ENCODE data around the gene AGRN. TPM values are rescaled to one million over a fixed set of nuclear protein-coding genes. Genes with fewer than 3 reads are reported as not detected.

The AGRN gene
- polyA plus RNA-seq, 3 donors, result 188 to 295 (median 282) TPM

- no peak for DNase-seq (ENCODE audit: extremely low read depth in 1 of 11, low read depth in 9 of 11, low spot score in 4 of 11)
Measured at GRCh38 chr1:1042835-1043234, 22.9 kb downstream of the AGRN start.

DNA sequence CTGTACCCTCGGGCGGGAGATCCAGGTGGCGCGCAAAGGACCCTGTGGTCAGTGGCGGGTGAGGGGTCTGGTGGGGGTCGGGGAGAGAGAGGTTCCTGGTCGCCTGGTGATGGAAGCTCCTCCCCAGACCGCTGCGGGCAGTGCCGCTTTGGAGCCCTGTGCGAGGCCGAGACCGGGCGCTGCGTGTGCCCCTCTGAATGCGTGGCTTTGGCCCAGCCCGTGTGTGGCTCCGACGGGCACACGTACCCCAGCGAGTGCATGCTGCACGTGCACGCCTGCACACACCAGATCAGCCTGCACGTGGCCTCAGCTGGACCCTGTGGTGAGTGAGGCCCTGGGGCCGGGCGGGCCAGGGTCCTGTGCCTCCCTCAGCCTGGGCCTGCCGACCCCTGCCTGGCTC, 23.5 kb downstream of the AGRN start:
- no peak for DNase-seq (ENCODE audit: extremely low read depth in 1 of 11, low read depth in 9 of 11, low spot score in 4 of 11)

DNA sequence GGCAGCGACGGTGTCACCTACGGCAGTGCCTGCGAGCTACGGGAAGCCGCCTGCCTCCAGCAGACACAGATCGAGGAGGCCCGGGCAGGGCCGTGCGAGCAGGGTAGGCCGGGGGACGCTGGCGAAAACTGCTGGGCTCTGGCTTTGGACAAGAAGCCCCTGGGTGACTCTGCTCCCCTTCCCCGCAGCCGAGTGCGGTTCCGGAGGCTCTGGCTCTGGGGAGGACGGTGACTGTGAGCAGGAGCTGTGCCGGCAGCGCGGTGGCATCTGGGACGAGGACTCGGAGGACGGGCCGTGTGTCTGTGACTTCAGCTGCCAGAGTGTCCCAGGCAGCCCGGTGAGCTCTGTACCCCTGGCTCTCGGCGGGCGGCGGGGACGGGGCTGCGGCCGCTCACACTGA, 24.0 kb downstream of the AGRN start:
- DNase-seq (ENCODE audit: extremely low read depth in 1 of 11, low read depth in 9 of 11, low spot score in 4 of 11), result no peak

DNA sequence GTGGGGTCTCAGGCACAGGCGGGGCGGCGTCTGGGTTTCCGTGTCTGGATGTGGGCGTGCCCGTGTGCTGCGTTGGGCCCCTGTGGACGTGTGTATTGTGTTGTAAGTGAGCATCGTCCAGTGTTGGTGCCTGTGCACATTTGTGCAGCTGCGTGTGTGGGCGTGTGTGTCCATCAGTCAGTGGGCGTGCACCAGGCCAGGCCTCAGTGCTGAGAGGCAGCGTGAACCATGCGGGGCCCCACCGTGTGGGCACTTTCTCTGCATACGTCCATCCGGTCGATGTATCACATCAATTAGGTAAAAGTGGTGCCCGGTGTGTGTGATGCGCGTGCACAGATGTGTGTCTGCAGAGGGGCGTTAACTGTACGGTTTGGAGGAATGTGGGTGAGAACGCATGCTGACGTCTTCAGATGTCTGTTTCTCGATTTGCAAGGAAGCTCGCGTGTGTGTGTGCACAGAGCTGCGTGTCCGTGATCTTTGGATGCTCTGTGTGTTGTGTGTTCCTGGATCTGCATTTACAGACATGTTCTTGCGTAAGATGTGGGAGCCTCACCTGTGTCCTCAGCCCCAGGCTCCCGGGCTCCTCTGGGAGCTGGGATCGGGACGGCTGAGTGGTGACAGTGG, 24.6 kb downstream of the AGRN start:
- DNase-seq (ENCODE audit: extremely low read depth in 1 of 11, low read depth in 9 of 11, low spot score in 4 of 11), result no peak

DNA sequence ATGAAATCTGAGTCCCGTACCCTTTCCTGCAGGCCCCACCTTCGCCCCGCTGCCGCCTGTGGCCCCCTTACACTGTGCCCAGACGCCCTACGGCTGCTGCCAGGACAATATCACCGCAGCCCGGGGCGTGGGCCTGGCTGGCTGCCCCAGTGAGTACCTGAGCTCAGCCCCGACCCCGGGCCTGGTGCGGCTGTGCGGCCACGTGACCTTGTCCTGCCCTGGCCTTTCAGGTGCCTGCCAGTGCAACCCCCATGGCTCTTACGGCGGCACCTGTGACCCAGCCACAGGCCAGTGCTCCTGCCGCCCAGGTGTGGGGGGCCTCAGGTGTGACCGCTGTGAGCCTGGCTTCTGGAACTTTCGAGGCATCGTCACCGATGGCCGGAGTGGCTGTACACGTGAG, 25.2 kb downstream of the AGRN start:
- no peak for DNase-seq (ENCODE audit: extremely low read depth in 1 of 11, low read depth in 9 of 11, low spot score in 4 of 11)

DNA sequence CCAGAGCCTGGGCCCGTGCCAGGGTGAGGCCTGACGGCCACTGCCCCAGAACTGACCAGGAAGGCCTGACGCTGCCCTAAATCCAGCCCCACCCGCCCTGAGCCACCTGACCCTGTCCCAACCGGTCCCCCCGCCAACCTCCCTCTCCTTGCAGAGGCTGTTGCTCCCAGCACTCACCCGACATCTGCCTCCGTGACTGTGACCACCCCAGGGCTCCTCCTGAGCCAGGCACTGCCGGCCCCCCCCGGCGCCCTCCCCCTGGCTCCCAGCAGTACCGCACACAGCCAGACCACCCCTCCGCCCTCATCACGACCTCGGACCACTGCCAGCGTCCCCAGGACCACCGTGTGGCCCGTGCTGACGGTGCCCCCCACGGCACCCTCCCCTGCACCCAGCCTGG, 26.3 kb downstream of the AGRN start:
- DNase-seq (ENCODE audit: extremely low read depth in 1 of 11, low read depth in 9 of 11, low spot score in 4 of 11), result no peak

GRCh38 chr1:1046767-1047166, 26.8 kb downstream of the AGRN start:
- no peak for DNase-seq (ENCODE audit: extremely low read depth in 1 of 11, low read depth in 9 of 11, low spot score in 4 of 11)

GRCh38 chr1:1047407-1047806, 27.5 kb downstream of the AGRN start:
- DNase-seq (ENCODE audit: extremely low read depth in 1 of 11, low read depth in 9 of 11, low spot score in 4 of 11), result no peak

DNA sequence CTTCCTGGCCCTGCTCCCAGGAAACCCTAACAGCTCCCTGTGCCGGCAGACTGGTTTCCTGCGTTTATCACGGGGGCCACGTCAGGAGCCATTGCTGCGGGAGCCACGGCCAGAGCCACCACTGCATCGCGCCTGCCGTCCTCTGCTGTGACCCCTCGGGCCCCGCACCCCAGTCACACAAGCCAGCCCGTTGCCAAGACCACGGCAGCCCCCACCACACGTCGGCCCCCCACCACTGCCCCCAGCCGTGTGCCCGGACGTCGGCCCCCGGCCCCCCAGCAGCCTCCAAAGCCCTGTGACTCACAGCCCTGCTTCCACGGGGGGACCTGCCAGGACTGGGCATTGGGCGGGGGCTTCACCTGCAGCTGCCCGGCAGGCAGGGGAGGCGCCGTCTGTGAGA, 28.0 kb downstream of the AGRN start:
- DNase-seq (ENCODE audit: extremely low read depth in 1 of 11, low read depth in 9 of 11, low spot score in 4 of 11), result no peak

DNA sequence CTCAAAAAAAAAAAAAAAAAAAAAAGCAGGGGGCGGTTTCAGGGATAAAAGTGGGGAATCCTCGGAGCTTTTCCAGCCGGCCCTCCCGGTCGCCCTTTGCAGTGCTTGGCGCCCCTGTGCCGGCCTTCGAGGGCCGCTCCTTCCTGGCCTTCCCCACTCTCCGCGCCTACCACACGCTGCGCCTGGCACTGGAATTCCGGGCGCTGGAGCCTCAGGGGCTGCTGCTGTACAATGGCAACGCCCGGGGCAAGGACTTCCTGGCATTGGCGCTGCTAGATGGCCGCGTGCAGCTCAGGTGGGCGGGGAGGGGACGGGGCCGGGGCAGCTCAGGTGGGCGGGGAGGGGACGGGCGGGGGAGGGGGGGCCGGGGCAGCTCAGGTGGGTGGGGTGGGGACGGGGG, 28.8 kb downstream of the AGRN start:
- DNase-seq (ENCODE audit: extremely low read depth in 1 of 11, low read depth in 9 of 11, low spot score in 4 of 11), result no peak

DNA sequence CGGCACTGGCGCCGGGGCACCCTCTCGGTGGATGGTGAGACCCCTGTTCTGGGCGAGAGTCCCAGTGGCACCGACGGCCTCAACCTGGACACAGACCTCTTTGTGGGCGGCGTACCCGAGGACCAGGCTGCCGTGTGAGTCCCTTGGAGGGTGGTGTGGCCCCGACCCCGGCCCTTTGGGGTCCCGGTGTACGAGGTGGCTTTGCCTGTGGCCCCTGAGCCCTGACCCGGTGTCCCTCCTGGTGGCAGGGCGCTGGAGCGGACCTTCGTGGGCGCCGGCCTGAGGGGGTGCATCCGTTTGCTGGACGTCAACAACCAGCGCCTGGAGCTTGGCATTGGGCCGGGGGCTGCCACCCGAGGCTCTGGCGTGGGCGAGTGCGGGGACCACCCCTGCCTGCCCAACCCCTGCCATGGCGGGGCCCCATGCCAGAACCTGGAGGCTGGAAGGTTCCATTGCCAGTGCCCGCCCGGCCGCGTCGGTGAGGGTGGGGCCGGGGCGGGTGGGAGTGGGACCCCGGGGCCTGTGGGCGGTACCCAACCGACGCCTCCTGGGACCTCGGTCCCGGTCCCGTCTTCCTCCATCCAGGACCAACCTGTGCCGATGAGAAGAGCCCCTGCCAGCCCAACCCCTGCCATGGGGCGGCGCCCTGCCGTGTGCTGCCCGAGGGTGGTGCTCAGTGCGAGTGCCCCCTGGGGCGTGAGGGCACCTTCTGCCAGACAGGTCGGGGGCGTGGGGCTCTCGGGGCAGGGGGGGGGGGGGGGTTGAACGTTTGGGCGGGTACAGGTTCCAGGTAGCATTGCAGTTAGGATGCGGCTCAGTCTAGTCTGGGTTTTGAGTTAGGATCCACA, 29.6 kb downstream of the AGRN start:
- DNase-seq (ENCODE audit: extremely low read depth in 1 of 11, low read depth in 9 of 11, low spot score in 4 of 11), result no peak

- no peak for DNase-seq (ENCODE audit: extremely low read depth in 1 of 11, low read depth in 9 of 11, low spot score in 4 of 11)
Measured at GRCh38 chr1:1050577-1051052, 30.7 kb downstream of the AGRN start.

DNA sequence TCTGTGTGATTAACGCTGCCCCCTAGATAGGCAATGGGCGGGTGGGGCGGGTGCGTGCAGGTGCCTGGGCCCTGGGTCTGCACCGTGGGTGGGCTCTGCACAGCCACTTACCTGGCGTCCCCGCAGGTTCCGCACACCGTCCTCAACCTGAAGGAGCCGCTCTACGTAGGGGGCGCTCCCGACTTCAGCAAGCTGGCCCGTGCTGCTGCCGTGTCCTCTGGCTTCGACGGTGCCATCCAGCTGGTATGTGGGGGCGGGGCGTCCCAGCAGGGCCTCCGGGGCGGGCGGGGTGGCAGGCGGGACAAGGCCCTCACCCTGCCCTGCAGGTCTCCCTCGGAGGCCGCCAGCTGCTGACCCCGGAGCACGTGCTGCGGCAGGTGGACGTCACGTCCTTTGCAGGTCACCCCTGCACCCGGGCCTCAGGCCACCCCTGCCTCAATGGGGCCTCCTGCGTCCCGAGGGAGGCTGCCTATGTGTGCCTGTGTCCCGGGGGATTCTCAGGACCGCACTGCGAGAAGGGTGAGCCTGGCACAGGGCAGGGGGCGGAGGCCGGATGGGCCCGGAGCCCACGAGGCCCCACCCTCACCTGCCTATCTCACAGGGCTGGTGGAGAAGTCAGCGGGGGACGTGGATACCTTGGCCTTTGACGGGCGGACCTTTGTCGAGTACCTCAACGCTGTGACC, 31.3 kb downstream of the AGRN start:
- no peak for DNase-seq (ENCODE audit: extremely low read depth in 1 of 11, low read depth in 9 of 11, low spot score in 4 of 11)

- DNase-seq (ENCODE audit: extremely low read depth in 1 of 11, low read depth in 9 of 11, low spot score in 4 of 11), result no peak
Measured at GRCh38 chr1:1052003-1052840, 32.3 kb downstream of the AGRN start.

DNA sequence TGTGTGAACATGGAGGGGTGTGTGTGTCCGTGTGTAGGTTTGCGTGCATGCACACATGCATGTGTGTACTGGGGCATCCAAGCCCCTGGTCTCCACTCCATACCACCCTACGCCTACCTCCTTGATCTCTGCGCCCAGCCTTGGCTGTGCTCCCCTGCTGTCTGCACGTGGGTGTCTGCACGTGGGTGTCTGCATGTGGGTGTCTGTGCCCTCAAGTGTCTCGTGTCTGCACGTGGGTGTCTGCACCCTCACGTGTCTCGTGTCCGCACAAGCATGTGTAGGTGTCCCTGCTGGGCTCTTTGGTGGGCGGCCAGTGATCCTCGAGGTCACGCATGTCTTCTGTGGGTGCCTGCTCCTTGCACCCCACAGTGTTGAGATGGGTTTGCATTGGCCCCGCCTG, 33.1 kb downstream of the AGRN start:
- no peak for DNase-seq (ENCODE audit: extremely low read depth in 1 of 11, low read depth in 9 of 11, low spot score in 4 of 11)

DNA sequence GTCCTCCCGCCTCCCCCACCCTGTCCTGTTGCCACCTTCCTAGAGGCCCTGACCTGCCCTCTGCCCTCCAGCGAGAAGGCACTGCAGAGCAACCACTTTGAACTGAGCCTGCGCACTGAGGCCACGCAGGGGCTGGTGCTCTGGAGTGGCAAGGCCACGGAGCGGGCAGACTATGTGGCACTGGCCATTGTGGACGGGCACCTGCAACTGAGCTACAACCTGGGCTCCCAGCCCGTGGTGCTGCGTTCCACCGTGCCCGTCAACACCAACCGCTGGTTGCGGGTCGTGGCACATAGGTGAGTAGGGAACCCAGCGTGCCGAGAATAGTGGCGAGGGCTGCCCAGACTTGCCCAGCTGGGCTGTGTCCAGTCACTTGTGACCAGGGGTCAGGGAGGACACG, 33.8 kb downstream of the AGRN start:
- DNase-seq (ENCODE audit: extremely low read depth in 1 of 11, low read depth in 9 of 11, low spot score in 4 of 11), result no peak

DNA sequence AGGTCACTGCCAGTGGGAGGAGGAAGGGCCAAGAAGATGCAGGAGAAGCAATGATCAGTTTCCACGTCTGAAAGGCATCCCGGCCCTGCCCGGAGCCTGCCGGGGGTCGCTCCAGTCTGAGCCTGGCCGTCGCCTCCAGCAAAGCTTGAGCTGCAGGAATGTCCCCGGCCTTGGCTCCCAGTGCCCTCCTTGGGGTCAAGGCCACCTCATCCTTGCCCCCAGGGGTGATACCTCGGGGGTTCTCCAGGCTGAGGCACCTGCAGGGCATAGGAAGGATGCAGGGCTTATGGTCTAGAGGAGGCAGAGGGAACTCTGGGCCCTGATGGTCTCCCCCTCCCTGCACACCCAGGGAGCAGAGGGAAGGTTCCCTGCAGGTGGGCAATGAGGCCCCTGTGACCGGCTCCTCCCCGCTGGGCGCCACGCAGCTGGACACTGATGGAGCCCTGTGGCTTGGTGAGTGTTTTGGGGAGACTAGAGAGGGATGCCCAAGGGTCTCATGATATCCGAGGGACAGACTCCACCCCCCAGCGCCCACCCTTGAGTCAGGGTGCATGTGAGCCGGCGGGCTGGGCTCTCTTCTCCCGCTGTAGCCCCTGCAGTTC, 34.3 kb downstream of the AGRN start:
- no peak for DNase-seq (ENCODE audit: extremely low read depth in 1 of 11, low read depth in 9 of 11, low spot score in 4 of 11)

DNA sequence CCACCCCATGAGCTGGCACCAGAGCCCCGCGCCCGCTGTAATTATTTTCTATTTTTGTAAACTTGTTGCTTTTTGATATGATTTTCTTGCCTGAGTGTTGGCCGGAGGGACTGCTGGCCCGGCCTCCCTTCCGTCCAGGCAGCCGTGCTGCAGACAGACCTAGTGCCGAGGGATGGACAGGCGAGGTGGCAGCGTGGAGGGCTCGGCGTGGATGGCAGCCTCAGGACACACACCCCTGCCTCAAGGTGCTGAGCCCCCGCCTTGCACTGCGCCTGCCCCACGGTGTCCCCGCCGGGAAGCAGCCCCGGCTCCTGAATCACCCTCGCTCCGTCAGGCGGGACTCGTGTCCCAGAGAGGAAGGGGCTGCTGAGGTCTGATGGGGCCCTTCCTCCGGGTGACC, 35.1 kb downstream of the AGRN start:
- no peak for DNase-seq (ENCODE audit: extremely low read depth in 1 of 11, low read depth in 9 of 11, low spot score in 4 of 11)
